ENCODE results near the gene GRM7. TPM values are rescaled to one million over a fixed set of nuclear protein-coding genes. Genes with fewer than 3 reads are reported as not detected.
A peak's percentile ranks its signal among the peaks of the same experiment; 100 is the strongest.

The GRM7 gene
- total and polyA plus RNA-seq, 2 experiments from 2014 or later: 1.7 to 2.7 TPM

DNA sequence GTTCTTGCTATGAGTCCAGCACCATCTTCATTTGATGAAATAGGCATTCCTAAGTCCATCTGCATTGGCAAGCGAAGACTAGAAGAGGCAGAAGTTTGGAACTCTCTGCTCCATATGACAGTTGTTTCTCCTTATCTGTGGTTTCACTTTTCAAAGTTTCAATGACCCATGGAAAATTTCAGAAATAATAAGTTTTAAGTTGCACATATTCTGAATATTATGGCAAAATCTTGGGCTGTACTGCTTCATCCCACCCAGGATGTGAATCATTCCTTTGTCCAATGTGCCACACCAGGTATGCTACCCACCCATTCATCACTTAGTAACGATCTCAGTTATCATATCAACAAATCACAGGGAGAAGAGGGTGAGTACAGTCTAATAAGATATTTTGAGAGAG lies 647.9 kb downstream of the GRM7 start:
- Histone ChIP-seq H3K4me1 (ENCODE audit: insufficient read depth) (peaks cover 13% of the 10 kb centered on the region), H3K27me3 (no peaks in the 10 kb centered on the region), H3K36me3 (replicated peaks; ENCODE audit: insufficient read depth, low read depth) (no peaks in the 10 kb centered on the region), H3K9me3 (ENCODE audit: low read depth) (no peaks in the 10 kb centered on the region), H4K20me1 (ENCODE audit: insufficient read depth, poor library complexity, severe bottlenecking) (no peaks in the 10 kb centered on the region), H3K27ac (no peak overlapping the region), H3K4me2 (no peak overlapping the region), H3K4me3 (no peak overlapping the region), H3K9me2 (replicated peaks; ENCODE audit: insufficient read depth) (no peaks in the 10 kb centered on the region), H2AFZ (no peak overlapping the region), H3K79me2 (no peaks in the 10 kb centered on the region)
- DNase-seq (ENCODE audit: low spot score): no peak
- no peak for TF ChIP-seq EZH2 (IDR thresholded peaks at IDR 0.05; ENCODE audit: borderline replicate concordance)
- no peak for TF ChIP-seq EZH2phosphoT487 (IDR thresholded peaks at IDR 0.05; ENCODE audit: low read depth, severe bottlenecking, unreplicated experiment)
- TF ChIP-seq, protein P1, sequence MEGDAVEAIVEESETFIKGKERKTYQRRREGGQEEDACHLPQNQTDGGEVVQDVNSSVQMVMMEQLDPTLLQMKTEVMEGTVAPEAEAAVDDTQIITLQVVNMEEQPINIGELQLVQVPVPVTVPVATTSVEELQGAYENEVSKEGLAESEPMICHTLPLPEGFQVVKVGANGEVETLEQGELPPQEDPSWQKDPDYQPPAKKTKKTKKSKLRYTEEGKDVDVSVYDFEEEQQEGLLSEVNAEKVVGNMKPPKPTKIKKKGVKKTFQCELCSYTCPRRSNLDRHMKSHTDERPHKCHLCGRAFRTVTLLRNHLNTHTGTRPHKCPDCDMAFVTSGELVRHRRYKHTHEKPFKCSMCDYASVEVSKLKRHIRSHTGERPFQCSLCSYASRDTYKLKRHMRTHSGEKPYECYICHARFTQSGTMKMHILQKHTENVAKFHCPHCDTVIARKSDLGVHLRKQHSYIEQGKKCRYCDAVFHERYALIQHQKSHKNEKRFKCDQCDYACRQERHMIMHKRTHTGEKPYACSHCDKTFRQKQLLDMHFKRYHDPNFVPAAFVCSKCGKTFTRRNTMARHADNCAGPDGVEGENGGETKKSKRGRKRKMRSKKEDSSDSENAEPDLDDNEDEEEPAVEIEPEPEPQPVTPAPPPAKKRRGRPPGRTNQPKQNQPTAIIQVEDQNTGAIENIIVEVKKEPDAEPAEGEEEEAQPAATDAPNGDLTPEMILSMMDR (IDR thresholded peaks at IDR 0.05; ENCODE audit: poor library complexity): no peak
- WGBS (ENCODE audit: low lambda C conversion rate, missing lambda C conversion rate): 90% methylated on average over 2 of the region's 2 CpGs

DNA sequence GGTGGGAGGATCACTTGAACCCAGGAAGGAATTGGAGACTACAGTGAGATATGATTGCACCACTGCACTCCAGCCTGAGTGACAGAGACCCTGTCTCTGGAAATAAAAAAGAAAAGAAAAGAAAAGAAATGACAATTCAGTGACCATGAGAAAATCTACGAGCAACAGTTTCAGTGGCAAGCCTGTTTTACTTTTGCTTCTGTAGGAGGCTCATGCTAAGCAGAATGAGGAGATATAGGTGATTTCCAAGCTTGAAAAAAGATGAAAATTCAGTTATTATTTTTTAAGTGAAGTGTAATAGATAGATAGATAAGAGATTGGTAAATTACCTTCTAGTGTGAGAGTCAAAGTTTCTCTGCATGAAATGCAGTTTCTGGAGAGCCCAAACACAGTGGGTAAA lies 651.1 kb downstream of the GRM7 start:
- Histone ChIP-seq H3K79me2 (no peaks in the 10 kb centered on the region), H3K9me3 (ENCODE audit: low read depth) (no peaks in the 10 kb centered on the region), H4K20me1 (ENCODE audit: insufficient read depth, poor library complexity, severe bottlenecking) (no peaks in the 10 kb centered on the region), H3K4me1 (ENCODE audit: insufficient read depth) (peaks cover 4% of the 10 kb centered on the region), H3K4me2 (no peak overlapping the region), H3K27me3 (no peaks in the 10 kb centered on the region), H3K36me3 (replicated peaks; ENCODE audit: insufficient read depth, low read depth) (no peaks in the 10 kb centered on the region), H3K27ac (no peak overlapping the region), H3K4me3 (no peak overlapping the region), H2AFZ (no peak overlapping the region), H3K9me2 (replicated peaks; ENCODE audit: insufficient read depth) (no peaks in the 10 kb centered on the region)
- TF ChIP-seq EZH2phosphoT487 (IDR thresholded peaks at IDR 0.05; ENCODE audit: low read depth, severe bottlenecking, unreplicated experiment): no peak
- TF ChIP-seq, protein P1 (IDR thresholded peaks at IDR 0.05; ENCODE audit: poor library complexity): no peak
- no peak for TF ChIP-seq EZH2 (IDR thresholded peaks at IDR 0.05; ENCODE audit: borderline replicate concordance)
- DNase-seq (ENCODE audit: low spot score): no peak
- WGBS (ENCODE audit: low lambda C conversion rate, missing lambda C conversion rate): 96% methylated on average over 1 of the region's 1 CpG

DNA sequence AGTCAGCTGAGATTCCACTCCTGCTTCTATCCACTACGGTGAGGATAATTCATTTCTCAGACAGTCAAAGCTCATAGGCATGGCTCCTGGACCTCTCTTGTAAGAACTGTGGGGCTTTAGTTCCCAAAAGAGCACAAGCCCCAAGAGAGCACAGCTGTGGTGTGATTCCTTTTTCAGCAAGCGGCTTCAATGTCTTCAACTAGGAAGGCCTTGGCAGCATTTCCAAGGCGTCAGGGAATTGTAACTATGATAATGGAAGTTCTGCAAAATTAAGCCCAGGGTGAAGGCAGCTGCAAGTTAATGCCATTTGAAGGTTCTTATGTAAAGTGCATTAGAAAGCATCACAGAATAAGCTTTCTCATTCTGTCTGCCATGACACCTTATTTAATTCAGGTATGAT lies 657.1 kb downstream of the GRM7 start:
- no peak for DNase-seq (ENCODE audit: low spot score)
- H3K27me3 ChIP-seq: no peaks in the 10 kb centered on the region
- no peaks in the 10 kb centered on the region for H3K9me2 ChIP-seq (replicated peaks; ENCODE audit: insufficient read depth)
- TF ChIP-seq EZH2phosphoT487 (IDR thresholded peaks at IDR 0.05; ENCODE audit: low read depth, severe bottlenecking, unreplicated experiment) (no peak), EZH2 (IDR thresholded peaks at IDR 0.05; ENCODE audit: borderline replicate concordance) (no peak)
- TF ChIP-seq, protein P1 (IDR thresholded peaks at IDR 0.05; ENCODE audit: poor library complexity): no peak
- H3K4me3 ChIP-seq: no peak overlapping the region
- no peaks in the 10 kb centered on the region for H3K36me3 ChIP-seq (replicated peaks; ENCODE audit: insufficient read depth, low read depth)
- H3K27ac ChIP-seq: no peak overlapping the region
- H2AFZ ChIP-seq: no peak overlapping the region
- H4K20me1 ChIP-seq (ENCODE audit: insufficient read depth, poor library complexity, severe bottlenecking): no peaks in the 10 kb centered on the region
- H3K9me3 ChIP-seq (ENCODE audit: low read depth): no peaks in the 10 kb centered on the region
- H3K4me1 ChIP-seq (ENCODE audit: insufficient read depth): no peaks in the 10 kb centered on the region
- no peaks in the 10 kb centered on the region for H3K79me2 ChIP-seq
- WGBS (ENCODE audit: low lambda C conversion rate, missing lambda C conversion rate): 74% methylated on average over 3 of the region's 3 CpGs
- no peak overlapping the region for H3K4me2 ChIP-seq

DNA sequence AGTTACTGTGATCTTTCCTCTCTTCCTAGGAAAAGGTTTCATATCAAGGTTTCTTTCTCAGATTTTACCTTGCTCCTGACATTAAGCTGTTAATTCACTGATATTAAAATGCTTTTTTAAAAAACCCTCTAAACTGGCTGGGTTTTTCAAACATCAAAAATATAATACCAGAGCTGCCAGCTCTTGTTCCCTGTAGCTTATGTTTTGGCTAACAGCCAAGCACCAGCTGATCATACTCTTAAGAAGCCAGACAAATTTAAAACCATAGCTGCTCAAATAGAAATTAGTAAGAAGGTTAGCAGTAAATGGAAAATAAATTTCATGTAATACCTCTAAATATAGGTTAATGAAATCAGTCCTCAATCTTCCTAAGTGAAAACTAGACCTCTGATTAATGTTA lies 657.5 kb downstream of the GRM7 start:
- DNase-seq (ENCODE audit: low spot score): peak; percentile 9

More for the DNA sequence above, 657.5 kb downstream of the GRM7 start:
- H4K20me1 ChIP-seq (ENCODE audit: insufficient read depth, poor library complexity, severe bottlenecking): no peaks in the 10 kb centered on the region
- H3K9me3 ChIP-seq (ENCODE audit: low read depth): no peaks in the 10 kb centered on the region
- no peak overlapping the region for H2AFZ ChIP-seq
- no peak overlapping the region for H3K4me2 ChIP-seq
- H3K36me3 ChIP-seq (replicated peaks; ENCODE audit: insufficient read depth, low read depth): no peaks in the 10 kb centered on the region
- H3K79me2 ChIP-seq: no peaks in the 10 kb centered on the region
- no peak overlapping the region for H3K27ac ChIP-seq
- H3K4me3 ChIP-seq: no peak overlapping the region
- TF ChIP-seq EZH2phosphoT487 (IDR thresholded peaks at IDR 0.05; ENCODE audit: low read depth, severe bottlenecking, unreplicated experiment): no peak
- TF ChIP-seq EZH2 (IDR thresholded peaks at IDR 0.05; ENCODE audit: borderline replicate concordance): no peak
- TF ChIP-seq, protein P1 (IDR thresholded peaks at IDR 0.05; ENCODE audit: poor library complexity): no peak
- no peaks in the 10 kb centered on the region for H3K9me2 ChIP-seq (replicated peaks; ENCODE audit: insufficient read depth)
- H3K27me3 ChIP-seq: no peaks in the 10 kb centered on the region
- no peaks in the 10 kb centered on the region for H3K4me1 ChIP-seq (ENCODE audit: insufficient read depth)
